Dermis microvascular lymphatic vessel endothelial cell (primary cell): ENCODE results near the gene DNAAF5. TPM values are rescaled to one million over a fixed set of nuclear protein-coding genes. Genes with fewer than 3 reads are reported as not detected.
"Not testable (repeated sequence)": the region's sequence is repeated elsewhere in the genome, so short reads cannot be mapped to it uniquely, and the experiment has no call there.

Source experiments
- DNase-seq, 2 donors: peaks; one replicate each; pipeline versions ENCODE4 v3.0.0 to v3.0.0-alpha.2; 2010; ENCODE audit warnings: low read depth in 2 of 2
- total RNA-seq: library from RNA; depleted of rRNA; stranded (reverse); fragments of >200 nt; gene quantifications from 2 replicates; pipeline ENCODE4 v1.2.1, GENCODE V29; 2014

Gene DNAAF5
- total RNA-seq, 1 donor from 2014 or later = 14.4 TPM

DNA sequence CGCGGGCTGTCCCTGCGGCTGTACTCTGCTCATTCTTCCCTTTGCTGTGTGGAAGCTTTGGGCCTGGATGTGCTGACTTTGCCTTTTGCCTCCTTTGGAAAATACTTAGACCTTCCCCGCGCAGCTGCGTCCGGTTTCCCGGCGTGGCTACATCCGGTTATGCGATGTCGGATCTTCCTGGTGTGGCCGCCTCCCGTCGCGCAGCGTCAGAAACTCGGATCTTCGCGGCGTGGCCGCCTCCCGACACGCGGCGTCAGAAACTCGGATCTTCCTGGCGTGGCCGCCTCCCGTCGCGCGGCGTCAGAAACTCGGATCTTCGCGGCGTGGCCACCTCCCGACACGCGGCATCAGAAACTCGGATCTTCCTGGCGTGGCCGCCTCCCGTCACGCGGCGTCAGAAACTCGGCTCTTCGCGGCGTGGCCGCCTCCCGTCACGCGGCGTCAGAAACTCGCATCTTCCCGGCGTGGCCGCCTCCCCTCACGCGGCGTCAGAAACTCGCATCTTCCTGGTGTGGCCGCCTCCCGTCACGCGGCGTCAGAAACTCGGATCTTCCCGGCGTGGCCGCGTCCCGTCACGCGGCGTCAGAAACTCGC is 55.5 kb downstream of the DNAAF5 start:
- no peak for DNase-seq

GRCh38 chr7:782718-783449 is 56.4 kb downstream of the DNAAF5 start:
- DNase-seq = no peak

DNA sequence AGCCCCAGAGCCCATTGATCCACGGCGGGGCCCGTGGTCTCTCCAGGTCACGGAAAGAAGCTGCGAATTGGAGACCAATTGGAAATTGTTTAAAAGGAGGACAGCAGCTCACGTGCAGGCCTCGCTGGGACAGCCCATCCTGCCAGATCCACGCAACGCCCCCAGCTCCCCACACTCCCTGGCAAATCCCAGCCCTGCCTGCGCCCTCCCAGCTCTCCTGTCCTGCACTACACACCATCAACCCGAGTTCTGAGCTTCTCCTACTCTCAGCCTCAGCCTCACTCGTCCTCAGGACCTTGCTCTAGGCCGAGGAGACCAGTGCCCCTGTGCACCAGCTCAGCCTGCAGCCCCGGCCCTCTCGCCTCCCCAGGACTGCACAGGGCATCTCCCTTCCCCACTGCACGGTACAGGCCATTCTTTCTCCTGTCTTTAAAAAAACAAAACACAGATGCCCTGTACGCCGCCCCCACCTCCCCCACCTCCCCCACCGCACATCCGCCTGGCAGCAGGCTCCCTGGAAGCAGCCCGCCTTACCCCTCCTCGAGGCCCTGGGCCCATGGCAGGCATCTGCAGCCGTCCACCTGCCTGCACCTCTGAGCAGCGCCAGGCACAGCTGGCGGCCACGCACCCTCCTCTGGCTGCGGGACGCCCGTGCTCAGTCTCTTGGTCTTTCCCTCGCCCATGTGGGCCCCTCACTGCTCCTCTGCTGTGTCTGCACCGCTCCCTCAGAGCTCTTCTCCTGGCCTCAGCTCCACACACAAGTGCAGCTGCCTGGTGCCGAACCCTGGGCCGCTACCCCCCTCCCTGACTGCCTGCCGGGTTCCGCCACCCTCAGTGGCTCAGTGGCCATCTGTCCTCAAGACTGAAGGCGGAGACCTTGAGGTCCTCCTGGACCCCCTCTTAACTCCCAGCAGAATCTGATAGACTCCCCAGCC is 57.3 kb downstream of the DNAAF5 start:
- no peak for DNase-seq

GRCh38 chr7:784971-785370 is 58.5 kb downstream of the DNAAF5 start:
- DNase-seq = no peak

DNA sequence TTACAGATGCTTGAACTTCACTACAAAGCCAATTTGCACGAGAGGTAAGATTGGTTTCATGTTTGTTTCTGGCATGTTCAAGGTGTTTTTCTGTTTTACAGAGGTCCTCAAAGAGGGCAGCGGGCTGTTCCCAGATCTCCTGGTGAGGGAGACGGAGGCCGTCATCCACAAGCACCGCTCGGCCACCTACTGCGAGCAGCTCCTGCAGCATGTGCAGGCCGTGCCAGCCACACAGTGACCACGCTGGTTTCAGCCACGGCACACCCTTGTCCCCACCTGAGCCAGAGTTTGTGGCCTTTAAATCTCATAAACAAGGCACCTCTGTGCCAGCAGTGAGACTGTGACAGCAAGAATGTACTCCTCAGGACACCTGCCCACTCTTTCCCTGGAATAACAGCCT is 58.9 kb downstream of the DNAAF5 start:
- DNase-seq = no peak

DNA sequence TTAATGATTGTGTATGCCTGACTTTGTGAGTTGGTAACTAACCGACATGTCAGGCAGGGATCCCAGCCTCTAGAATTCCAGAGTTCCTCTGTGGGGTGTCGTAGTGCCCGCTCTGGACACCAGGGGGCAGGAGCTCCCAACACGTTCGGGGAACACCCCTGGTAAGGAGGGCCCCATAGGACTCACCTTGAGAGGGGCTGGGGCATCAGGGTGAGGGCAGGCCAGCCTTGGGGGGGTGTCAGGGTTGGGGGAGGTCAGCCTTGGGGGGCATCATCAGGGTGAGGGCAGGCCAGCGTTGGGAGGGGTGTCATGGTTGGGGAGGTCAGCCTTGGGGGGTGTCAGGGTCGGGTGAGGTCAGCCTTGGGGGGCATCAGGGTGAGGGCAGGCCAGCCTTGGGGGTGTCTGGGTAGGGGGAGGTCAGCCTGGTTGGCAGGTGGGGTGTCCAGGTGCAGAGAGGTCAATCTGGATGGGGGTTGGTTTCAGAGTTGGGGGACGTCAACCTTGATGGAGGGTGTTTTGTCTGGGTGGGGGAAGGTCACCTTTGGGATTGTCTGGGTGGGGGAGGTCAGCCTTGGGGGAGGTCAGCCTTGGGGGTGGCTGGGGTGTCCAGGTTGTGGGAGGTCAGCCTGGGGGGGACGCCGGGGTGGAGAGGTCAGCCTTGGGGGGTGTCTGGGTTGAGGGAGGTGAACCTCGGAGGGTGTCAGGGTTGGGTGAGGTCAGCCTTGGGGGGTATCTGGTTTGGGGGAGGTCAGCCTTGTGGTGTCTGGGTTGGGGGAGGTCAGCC is 60.2 kb downstream of the DNAAF5 start:
- DNase-seq = peak; percentile 38 to 69

DNA sequence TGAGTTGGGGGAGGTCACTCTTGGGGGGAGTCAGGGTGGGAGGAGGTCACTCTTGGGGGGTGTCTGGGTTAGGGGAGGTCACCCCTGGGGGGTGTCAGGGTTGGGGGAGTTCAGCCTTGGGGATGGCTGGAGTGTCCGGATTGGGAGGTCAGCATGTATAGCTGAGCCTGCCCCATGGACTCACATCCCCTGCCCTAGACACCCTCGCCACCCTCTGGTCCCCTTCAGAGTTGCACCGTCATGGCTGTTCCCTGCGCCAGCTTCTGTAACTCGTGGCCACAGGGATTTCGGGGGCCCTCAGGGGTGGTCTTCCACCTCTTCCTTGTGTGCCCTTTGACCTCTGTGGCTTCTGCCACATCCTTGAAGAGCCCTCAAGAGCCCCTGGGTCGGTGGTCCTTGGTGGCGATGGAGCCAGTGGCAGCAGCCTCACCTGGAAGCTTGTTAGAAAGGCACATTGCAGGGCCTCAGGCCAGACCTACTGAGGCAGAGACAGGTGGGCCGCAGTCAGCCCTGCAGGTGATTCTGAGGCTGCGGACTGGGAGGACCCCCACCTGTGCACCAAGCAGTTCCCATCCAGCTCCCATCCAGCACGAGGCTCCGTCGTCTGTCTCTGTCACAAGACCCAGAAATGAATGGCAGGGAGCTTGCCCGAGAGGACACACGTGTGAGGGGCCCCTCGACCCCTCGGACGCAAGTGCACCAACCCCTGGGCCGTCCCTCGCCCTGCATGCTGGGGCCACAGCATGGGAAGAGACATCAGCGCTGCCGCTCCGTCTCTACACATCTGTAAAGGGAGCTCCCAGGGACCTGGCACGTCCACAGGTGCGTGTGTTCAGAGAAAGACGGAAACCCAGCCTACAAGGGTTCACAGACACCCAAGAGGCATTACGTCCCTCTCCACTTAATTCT is 61.1 kb downstream of the DNAAF5 start:
- no peak for DNase-seq

DNA sequence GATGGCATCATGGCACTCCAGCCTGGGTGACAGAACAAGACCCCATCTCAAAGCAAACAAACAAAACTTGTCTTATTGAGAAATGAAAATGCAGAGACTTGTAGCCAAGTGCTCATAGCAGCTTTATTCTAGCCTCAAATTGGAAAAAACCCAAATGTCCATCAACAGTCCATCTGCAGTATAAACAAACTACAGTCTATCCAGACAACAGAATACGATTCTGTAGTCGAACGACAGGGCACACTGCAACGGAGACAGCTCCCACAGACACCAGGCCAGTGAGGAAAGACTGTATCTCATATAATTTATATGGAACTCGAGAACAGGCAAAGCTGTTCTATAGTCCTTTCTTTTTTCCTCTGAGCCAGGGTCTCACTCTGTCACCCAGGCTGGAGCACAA is 65.0 kb downstream of the DNAAF5 start:
- DNase-seq = no peak

- no peak for DNase-seq
Measured at GRCh38 chr7:794207-794606, 67.7 kb downstream of the DNAAF5 start.

GRCh38 chr7:794671-795329 is 68.3 kb downstream of the DNAAF5 start:
- no peak for DNase-seq

GRCh38 chr7:796434-797169 is 70.1 kb downstream of the DNAAF5 start:
- not testable (repeated sequence) for DNase-seq

DNA sequence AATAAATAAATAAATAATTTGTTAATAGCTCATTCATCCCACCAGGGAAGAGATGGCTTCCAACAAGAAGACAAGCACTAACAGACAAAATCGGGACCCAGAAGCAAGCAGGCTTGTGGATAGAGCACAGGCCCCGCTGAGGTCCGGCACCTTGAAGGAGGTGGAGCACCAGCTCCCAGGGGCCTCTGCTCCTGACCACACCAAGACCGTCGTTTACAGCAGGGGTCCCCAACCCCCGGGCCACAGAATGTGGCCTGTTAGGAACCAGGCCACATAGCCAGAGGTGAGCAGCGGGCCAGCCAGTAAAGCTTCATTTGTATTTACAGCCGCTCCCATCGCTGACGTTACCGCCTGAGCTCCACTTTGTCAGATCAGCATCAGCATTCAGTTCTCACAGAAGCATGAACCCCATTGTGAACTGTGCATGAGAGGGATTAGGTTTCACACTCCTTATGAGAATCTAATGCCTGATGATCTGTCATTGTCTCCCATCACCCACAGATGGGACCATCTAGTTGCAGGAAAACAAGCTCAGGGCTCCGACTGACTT is 72.5 kb downstream of the DNAAF5 start:
- DNase-seq = no peak

- DNase-seq = no peak
Measured at GRCh38 chr7:800692-801091, 74.2 kb downstream of the DNAAF5 start.

GRCh38 chr7:801351-801750 is 74.9 kb downstream of the DNAAF5 start:
- DNase-seq = not testable (repeated sequence)

- DNase-seq = no peak
Measured at GRCh38 chr7:801940-802381, 75.5 kb downstream of the DNAAF5 start.

- no peak for DNase-seq
Measured at GRCh38 chr7:802500-803242, 76.2 kb downstream of the DNAAF5 start.

GRCh38 chr7:803243-803635 is 76.7 kb downstream of the DNAAF5 start:
- no peak for DNase-seq

- not testable (repeated sequence) for DNase-seq
Measured at GRCh38 chr7:803796-804195, 77.3 kb downstream of the DNAAF5 start.
